ENCODE results near the gene DDX11.
"Not testable (repeated sequence)": the region's sequence is repeated elsewhere in the genome, so short reads cannot be mapped to it uniquely, and the experiment has no call there.

The DDX11 gene

DNA sequence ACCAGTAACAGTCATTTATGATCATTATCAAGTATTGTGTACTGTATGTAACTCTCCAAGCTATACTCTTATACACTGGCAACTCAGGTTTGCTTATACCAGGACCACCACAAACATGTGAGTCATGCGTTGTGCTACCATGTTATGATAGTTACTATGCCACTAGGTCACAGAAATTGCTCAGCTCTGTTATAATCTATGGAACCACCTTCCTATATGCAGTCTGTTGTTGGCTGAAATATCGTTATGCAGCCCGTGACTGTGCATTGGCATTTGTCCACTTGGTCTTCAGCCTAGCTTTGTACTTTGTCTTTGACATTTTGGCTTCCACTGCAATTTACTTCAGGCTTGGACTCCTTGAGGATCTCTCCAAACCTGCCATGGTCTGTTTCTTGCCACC is 7.5 kb upstream of the DDX11 start:
- 100% methylated on average over 1 to 2 of the region's 3 CpGs for WGBS, 2 experiments (ENCODE audit: insufficient coverage in 2 of 2)
- not testable (repeated sequence) for H3K36me3 ChIP-seq (ENCODE audit: control insufficient read depth, insufficient read depth, low read length); H3K9me3 ChIP-seq (ENCODE audit: control insufficient read depth, low read length); H3K27ac ChIP-seq (ENCODE audit: low read depth, low read length, severe bottlenecking); H3K4me3 ChIP-seq (ENCODE audit: extremely low read depth, insufficient read depth, low read length, poor library complexity, severe bottlenecking); H3K4me1 ChIP-seq (ENCODE audit: control insufficient read depth, insufficient read depth, low read length, poor library complexity, severe bottlenecking)

DNA sequence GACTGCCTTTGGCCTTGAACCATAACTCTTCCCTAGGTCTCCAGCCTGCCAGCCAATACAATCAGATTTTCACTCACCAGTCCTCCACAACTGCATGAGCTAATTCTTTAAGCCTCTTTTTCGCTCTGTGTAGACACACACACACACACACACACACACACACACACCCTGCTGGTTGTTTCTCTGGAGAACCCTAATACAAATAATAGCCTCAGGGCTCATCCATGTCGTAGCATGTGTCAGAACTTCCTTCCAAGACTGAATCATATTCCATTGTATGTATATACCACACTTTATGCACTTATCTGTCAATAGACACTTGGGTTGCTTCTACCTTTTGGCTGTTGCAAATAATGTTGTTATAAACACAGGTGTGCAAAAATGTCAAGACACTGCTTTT is 6.0 kb upstream of the DDX11 start:
- H3K36me3 ChIP-seq (ENCODE audit: control insufficient read depth, insufficient read depth, low read length); H3K27ac ChIP-seq (ENCODE audit: low read depth, low read length, severe bottlenecking); H3K4me1 ChIP-seq (ENCODE audit: control insufficient read depth, insufficient read depth, low read length, poor library complexity, severe bottlenecking); H3K4me3 ChIP-seq (ENCODE audit: extremely low read depth, insufficient read depth, low read length, poor library complexity, severe bottlenecking); H3K9me3 ChIP-seq (ENCODE audit: control insufficient read depth, low read length): not testable (repeated sequence)
- WGBS, 2 experiments (ENCODE audit: insufficient coverage in 2 of 2): 83 to 100% methylated on average over 1 of the region's 2 CpGs

- H3K4me3 ChIP-seq (ENCODE audit: extremely low read depth, insufficient read depth, low read length, poor library complexity, severe bottlenecking); H3K27ac ChIP-seq (ENCODE audit: low read depth, low read length, severe bottlenecking); H3K4me1 ChIP-seq (ENCODE audit: control insufficient read depth, insufficient read depth, low read length, poor library complexity, severe bottlenecking); H3K36me3 ChIP-seq (ENCODE audit: control insufficient read depth, insufficient read depth, low read length); H3K9me3 ChIP-seq (ENCODE audit: control insufficient read depth, low read length): not testable (repeated sequence)
- 97% methylated on average over 14 of the region's 53 CpGs; no CpG with 5 or more reads in 1 of the 2 experiments for WGBS, 2 experiments (ENCODE audit: insufficient coverage in 2 of 2)
These were observed 2.5 kb upstream of the DDX11 start for GRCh38 chr12:31070971-31071740.

DNA sequence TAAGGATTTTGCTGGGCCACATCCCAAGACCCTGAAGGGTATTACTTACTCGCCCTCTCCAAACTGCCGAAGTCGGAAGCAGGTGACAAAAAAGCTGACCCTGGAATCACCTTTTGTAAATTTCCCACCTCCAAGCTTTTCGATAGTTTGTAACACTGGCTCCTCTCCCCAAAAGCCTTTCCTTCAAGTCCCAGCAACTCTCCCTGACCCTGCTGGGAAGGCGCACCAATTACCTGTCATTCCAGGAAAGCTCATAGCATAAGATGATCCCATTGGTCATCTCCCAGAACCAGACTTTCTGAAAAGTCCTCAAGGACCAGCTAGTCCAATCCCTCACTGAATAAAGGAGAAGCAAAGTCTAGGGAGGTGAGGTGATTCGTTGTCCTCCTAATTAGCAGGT is 698 bp upstream of the DDX11 start:
- not testable (repeated sequence) for H3K4me1 ChIP-seq (ENCODE audit: control insufficient read depth, insufficient read depth, low read length, poor library complexity, severe bottlenecking); H3K27ac ChIP-seq (ENCODE audit: low read depth, low read length, severe bottlenecking); H3K36me3 ChIP-seq (ENCODE audit: control insufficient read depth, insufficient read depth, low read length); H3K9me3 ChIP-seq (ENCODE audit: control insufficient read depth, low read length)
- peak overlapping the region; percentile 44 for H3K4me3 ChIP-seq (ENCODE audit: extremely low read depth, insufficient read depth, low read length, poor library complexity, severe bottlenecking)
- WGBS, 2 experiments (ENCODE audit: insufficient coverage in 2 of 2): 82% methylated on average over 5 of the region's 6 CpGs; no CpG with 5 or more reads in 1 of the 2 experiments

- not testable (repeated sequence) for H3K36me3 ChIP-seq (ENCODE audit: control insufficient read depth, insufficient read depth, low read length); H3K9me3 ChIP-seq (ENCODE audit: control insufficient read depth, low read length)
- Histone ChIP-seq H3K4me1 (ENCODE audit: control insufficient read depth, insufficient read depth, low read length, poor library complexity, severe bottlenecking) (peaks cover 12% of the 10 kb centered on the region), H3K27ac (ENCODE audit: low read depth, low read length, severe bottlenecking) (peak overlapping the region; percentile 84), H3K4me3 (ENCODE audit: extremely low read depth, insufficient read depth, low read length, poor library complexity, severe bottlenecking) (peak overlapping the region; percentile 44)
- WGBS, 2 experiments (ENCODE audit: insufficient coverage in 2 of 2): 0 to 3% methylated on average over 8 to 9 of the region's 16 CpGs
These were observed 744 bp downstream of the DDX11 start for GRCh38 chr12:31074333-31074874.

DNA sequence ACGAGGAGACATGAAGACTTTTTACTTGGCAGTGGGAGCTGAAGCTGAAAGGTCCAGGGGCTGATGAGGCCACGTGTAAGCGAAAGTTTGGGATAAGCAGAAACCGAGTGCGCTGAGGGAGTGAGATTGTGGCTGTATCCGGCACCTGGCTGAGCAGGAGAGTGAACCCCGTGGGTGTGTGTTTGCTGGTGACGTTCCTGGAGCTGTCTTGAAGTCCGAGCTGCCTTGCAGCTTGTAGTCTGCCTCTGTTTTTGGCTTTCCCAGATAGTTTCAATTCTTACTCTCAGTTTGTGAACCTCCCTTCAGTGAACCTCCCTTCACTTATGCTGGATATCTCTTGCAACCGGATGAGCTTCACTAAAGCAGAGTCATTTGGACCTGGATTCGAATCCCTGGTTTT is 2.5 kb downstream of the DDX11 start:
- H3K4me3 ChIP-seq (ENCODE audit: extremely low read depth, insufficient read depth, low read length, poor library complexity, severe bottlenecking); H3K9me3 ChIP-seq (ENCODE audit: control insufficient read depth, low read length); H3K36me3 ChIP-seq (ENCODE audit: control insufficient read depth, insufficient read depth, low read length); H3K27ac ChIP-seq (ENCODE audit: low read depth, low read length, severe bottlenecking): not testable (repeated sequence)
- peaks cover 21% of the 10 kb centered on the region for H3K4me1 ChIP-seq (ENCODE audit: control insufficient read depth, insufficient read depth, low read length, poor library complexity, severe bottlenecking)
- WGBS, 2 experiments (ENCODE audit: insufficient coverage in 2 of 2): 96 to 97% methylated on average over 5 of the region's 11 CpGs

DNA sequence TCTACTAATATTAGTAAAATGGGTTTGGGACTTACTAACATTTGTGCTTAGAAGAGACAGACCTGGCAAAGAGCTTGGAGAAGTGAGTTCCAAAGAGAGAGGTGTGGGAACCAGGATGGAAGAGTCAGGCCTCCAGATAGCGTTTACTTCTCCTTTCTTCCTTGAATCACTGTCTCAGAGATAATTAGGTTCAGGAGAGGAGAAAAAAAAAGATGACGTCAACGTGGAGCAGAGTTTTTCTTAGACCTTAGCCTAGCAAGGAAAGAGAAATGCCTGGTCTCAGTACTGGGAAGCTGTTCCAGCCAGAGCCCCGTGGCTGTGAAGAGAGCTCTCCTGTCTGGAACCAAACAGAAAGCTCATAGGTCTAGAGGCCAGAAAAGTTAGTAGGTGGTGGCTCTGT is 3.4 kb downstream of the DDX11 start:
- WGBS, 2 experiments (ENCODE audit: insufficient coverage in 2 of 2): 88 to 92% methylated on average over 1 to 3 of the region's 4 CpGs
- not testable (repeated sequence) for H3K27ac ChIP-seq (ENCODE audit: low read depth, low read length, severe bottlenecking); H3K9me3 ChIP-seq (ENCODE audit: control insufficient read depth, low read length); H3K4me3 ChIP-seq (ENCODE audit: extremely low read depth, insufficient read depth, low read length, poor library complexity, severe bottlenecking); H3K36me3 ChIP-seq (ENCODE audit: control insufficient read depth, insufficient read depth, low read length)
- peaks cover 21% of the 10 kb centered on the region for H3K4me1 ChIP-seq (ENCODE audit: control insufficient read depth, insufficient read depth, low read length, poor library complexity, severe bottlenecking)

GRCh38 chr12:31077998-31078397 is 4.3 kb downstream of the DDX11 start:
- H3K4me1 ChIP-seq (ENCODE audit: control insufficient read depth, insufficient read depth, low read length, poor library complexity, severe bottlenecking): peaks cover 21% of the 10 kb centered on the region
- H3K4me3 ChIP-seq (ENCODE audit: extremely low read depth, insufficient read depth, low read length, poor library complexity, severe bottlenecking); H3K9me3 ChIP-seq (ENCODE audit: control insufficient read depth, low read length); H3K27ac ChIP-seq (ENCODE audit: low read depth, low read length, severe bottlenecking); H3K36me3 ChIP-seq (ENCODE audit: control insufficient read depth, insufficient read depth, low read length): not testable (repeated sequence)
- 88 to 98% methylated on average over 2 to 7 of the region's 8 CpGs for WGBS, 2 experiments (ENCODE audit: insufficient coverage in 2 of 2)

DNA sequence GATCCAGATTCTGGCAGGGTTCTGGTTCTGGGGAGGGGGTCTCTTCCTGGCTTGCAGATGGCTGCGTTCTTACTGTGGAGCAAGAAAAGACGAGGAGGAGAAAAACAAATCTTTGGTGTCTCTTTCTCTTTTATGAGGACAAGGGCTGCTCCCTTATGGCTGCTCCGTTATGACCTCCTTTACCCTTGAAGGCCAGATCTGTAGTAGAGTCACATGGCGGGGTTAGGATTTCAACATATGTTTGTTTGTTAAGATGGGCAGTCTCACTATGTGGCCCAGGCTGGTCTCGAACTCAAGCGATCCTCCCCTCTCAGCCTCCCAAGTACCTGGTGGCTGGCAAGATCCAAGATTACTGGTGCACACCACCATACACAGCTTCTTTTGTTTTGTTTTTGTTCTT is 5.8 kb downstream of the DDX11 start:
- H3K4me1 ChIP-seq (ENCODE audit: control insufficient read depth, insufficient read depth, low read length, poor library complexity, severe bottlenecking): peaks cover 21% of the 10 kb centered on the region
- H3K4me3 ChIP-seq (ENCODE audit: extremely low read depth, insufficient read depth, low read length, poor library complexity, severe bottlenecking); H3K9me3 ChIP-seq (ENCODE audit: control insufficient read depth, low read length); H3K36me3 ChIP-seq (ENCODE audit: control insufficient read depth, insufficient read depth, low read length); H3K27ac ChIP-seq (ENCODE audit: low read depth, low read length, severe bottlenecking): not testable (repeated sequence)
- 96 to 100% methylated on average over 2 to 3 of the region's 6 CpGs for WGBS, 2 experiments (ENCODE audit: insufficient coverage in 2 of 2)

DNA sequence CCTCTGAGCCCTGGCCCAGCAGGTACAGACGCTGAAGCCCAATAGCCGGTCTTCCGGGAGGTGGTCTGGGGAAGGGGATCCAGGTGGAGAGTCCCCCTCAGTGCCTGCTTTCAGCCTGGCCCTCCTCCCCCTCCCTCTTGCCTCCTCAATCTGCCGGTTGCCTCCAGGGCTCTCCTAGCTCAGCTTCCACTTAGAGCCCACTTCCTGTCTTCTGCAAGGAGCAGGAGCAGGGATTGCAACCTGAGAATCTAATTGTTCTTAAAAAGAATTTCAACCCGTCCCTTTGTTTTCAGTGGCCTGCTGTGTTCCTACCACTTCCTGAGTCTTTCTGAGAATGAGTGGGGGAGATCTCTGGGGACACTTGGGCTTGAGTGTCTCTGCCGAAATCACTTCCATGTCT is 6.6 kb downstream of the DDX11 start:
- 8 to 40% methylated on average over 1 of the region's 6 CpGs for WGBS, 2 experiments (ENCODE audit: insufficient coverage in 2 of 2)
- not testable (repeated sequence) for H3K4me3 ChIP-seq (ENCODE audit: extremely low read depth, insufficient read depth, low read length, poor library complexity, severe bottlenecking); H3K9me3 ChIP-seq (ENCODE audit: control insufficient read depth, low read length); H3K27ac ChIP-seq (ENCODE audit: low read depth, low read length, severe bottlenecking); H3K36me3 ChIP-seq (ENCODE audit: control insufficient read depth, insufficient read depth, low read length)
- peaks cover 21% of the 10 kb centered on the region for H3K4me1 ChIP-seq (ENCODE audit: control insufficient read depth, insufficient read depth, low read length, poor library complexity, severe bottlenecking)

DNA sequence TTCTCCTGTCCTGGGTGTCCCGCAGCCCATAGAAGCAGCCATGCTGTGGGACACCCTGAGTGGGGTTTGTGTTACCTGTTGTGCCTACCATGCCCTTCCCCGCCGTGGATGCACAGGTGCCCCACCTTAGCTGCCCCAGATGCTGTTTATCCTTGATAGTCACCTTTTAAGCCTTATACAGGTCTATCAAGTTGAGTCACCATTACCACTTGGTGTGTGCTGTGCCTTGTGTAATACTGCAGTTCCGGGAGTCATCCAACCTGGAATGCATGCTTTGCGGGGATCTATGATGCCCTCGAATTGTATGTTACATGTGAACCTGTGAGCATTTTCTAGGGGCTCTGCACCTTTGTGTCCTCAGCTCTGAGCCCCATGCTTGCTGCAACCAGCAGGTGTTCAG is 7.6 kb downstream of the DDX11 start:
- not testable (repeated sequence) for H3K9me3 ChIP-seq (ENCODE audit: control insufficient read depth, low read length); H3K36me3 ChIP-seq (ENCODE audit: control insufficient read depth, insufficient read depth, low read length); H3K27ac ChIP-seq (ENCODE audit: low read depth, low read length, severe bottlenecking); H3K4me3 ChIP-seq (ENCODE audit: extremely low read depth, insufficient read depth, low read length, poor library complexity, severe bottlenecking)
- peaks cover 18% of the 10 kb centered on the region for H3K4me1 ChIP-seq (ENCODE audit: control insufficient read depth, insufficient read depth, low read length, poor library complexity, severe bottlenecking)
- WGBS, 2 experiments (ENCODE audit: insufficient coverage in 2 of 2): 98 to 100% methylated on average over 2 to 6 of the region's 6 CpGs
